Left lung (tissue), 10 donors: ENCODE measurements around the gene KATNAL2. TPM values are rescaled to one million over a fixed set of nuclear protein-coding genes. Genes with fewer than 3 reads are reported as not detected.
A peak's percentile ranks its signal among the peaks of the same experiment; 100 is the strongest.

Source experiments
- ATAC-seq: fragments of 200-7000 bp; cut with Tn5 transposase; one replicate; pipeline ENCODE4 v1.9.1; 2020; ENCODE audit warnings: moderate library complexity
- DNase-seq, 4 donors: peaks; one replicate each; pipeline ENCODE4 v3.0.0-alpha.2; 2013 to 2020
- H3K27ac ChIP-seq, 2 donors: fragments of 200-600 bp; sonication (generic) in 1 of 2; one replicate each; pipeline versions ENCODE4 v1.5.0 to v1.8.0; 2020 to 2021
- H3K27me3 ChIP-seq, 2 donors: fragments of 200-600 bp; sonication (generic) in 1 of 2; one replicate each; pipeline versions ENCODE4 v1.5.0 to v1.8.0; 2020 to 2021
- H3K36me3 ChIP-seq, 2 donors: fragments of 200-600 bp; sonication (generic) in 1 of 2; one replicate each; pipeline versions ENCODE4 v1.5.0 to v1.8.0; 2020 to 2021
- H3K4me1 ChIP-seq, 2 donors: fragments of 200-600 bp; one replicate each; pipeline ENCODE4 v1.8.0; 2021
- H3K4me3 ChIP-seq, 2 donors: fragments of 200-600 bp; sonication (generic) in 1 of 2; one replicate each; pipeline versions ENCODE4 v1.5.0 to v1.8.0; 2020 to 2021; ENCODE audit warnings: mild to moderate bottlenecking in 1 of 2
- H3K9me3 ChIP-seq, 2 donors: fragments of 200-600 bp; sonication (generic) in 1 of 2; one replicate each; pipeline versions ENCODE4 v1.5.0 to v1.8.0; 2020 to 2021
- CTCF ChIP-seq, 2 donors: fragments of 200-600 bp; sonication (generic) in 1 of 2; IDR thresholded peaks; one replicate each; pipeline versions ENCODE4 v1.5.0 to v1.8.0; 2021; ENCODE audit warnings: antibody characterized with exemption in 2 of 2
- intact Hi-C, 2 donors: fragments of 100-400 bp; cut with DNase I; formaldehyde crosslinking; loops; one replicate each; pipeline versions ENCODE4 v1.11.2 to v1.14.2; 2022
- polyA plus RNA-seq, 6 donors: library from polyadenylated mRNA; unstranded; fragments of 120-200 nt; gene quantifications; one replicate each; pipeline ENCODE4 v1.2.1, GENCODE V29; 2013; ENCODE audit not compliant: insufficient read length in 6 of 6
- total RNA-seq, 2 donors: library from RNA; stranded (reverse); fragmentation: NEBNext Ultra II Directional; extraction: Animal tissue kit (Norgen Biotek cat#: 25700); gene quantifications; one replicate each; pipeline ENCODE4 v1.2.1, GENCODE V29; 2021
- donor health status: DM: no; HTN: yes; CAD: no.
- donor health status: DM: no; HTN: no; CAD: no.

The KATNAL2 gene
- total and polyA plus RNA-seq, 8 donors, result 2.4 to 8.8 (median 6.9) TPM

GRCh38 chr18:46915800-46916550 is 1.4 kb upstream of the KATNAL2 start:
- Histone ChIP-seq H3K4me3 (peak overlapping the region; percentile 61 to 64), H3K4me1 (peaks cover 13 to 22% of the 10 kb centered on the region in 2 donors), H3K36me3 (no peaks in the 10 kb centered on the region), H3K9me3 (no peaks in the 10 kb centered on the region), H3K27ac (no peak overlapping the region), H3K27me3 (no peaks in the 10 kb centered on the region)
- TF ChIP-seq CTCF (IDR thresholded peaks at IDR 0.05), result no peak
- ATAC-seq (no peak), DNase-seq (no peak)
- intact Hi-C loops, result no loop called here

- Histone ChIP-seq H3K27me3 (no peaks in the 10 kb centered on the region), H3K9me3 (no peaks in the 10 kb centered on the region), H3K36me3 (no peaks in the 10 kb centered on the region), H3K27ac (peak overlapping the region in 1 of 2 donors; percentile 80), H3K4me3 (peak overlapping the region; percentile 61 to 64), H3K4me1 (peaks cover 13 to 22% of the 10 kb centered on the region in 2 donors)
- intact Hi-C loops, result no loop called here
- TF ChIP-seq CTCF (IDR thresholded peaks at IDR 0.05), result no peak
- ATAC-seq (peak; percentile 11), DNase-seq (peak in 3 of 4 donors; percentile 32 to 34 (median 33))
Observed at GRCh38 chr18:46916551-46917107, 773 bp upstream of the KATNAL2 start.

GRCh38 chr18:46917803-46918600 is 600 bp downstream of the KATNAL2 start:
- no peak for TF ChIP-seq CTCF (IDR thresholded peaks at IDR 0.05)
- no peaks in the 10 kb centered on the region for H3K27me3 ChIP-seq
- H3K4me1 ChIP-seq, result peaks cover 13 to 22% of the 10 kb centered on the region in 2 donors
- no peaks in the 10 kb centered on the region for H3K36me3 ChIP-seq
- H3K9me3 ChIP-seq, result no peaks in the 10 kb centered on the region
- ATAC-seq, result peak; percentile 31
- peak in 2 of 4 donors; percentile 35 to 44 for DNase-seq
- intact Hi-C loops, result no loop called here
- H3K27ac ChIP-seq, result peak overlapping the region; percentile 78 to 80
- peak overlapping the region; percentile 61 to 64 for H3K4me3 ChIP-seq

DNA sequence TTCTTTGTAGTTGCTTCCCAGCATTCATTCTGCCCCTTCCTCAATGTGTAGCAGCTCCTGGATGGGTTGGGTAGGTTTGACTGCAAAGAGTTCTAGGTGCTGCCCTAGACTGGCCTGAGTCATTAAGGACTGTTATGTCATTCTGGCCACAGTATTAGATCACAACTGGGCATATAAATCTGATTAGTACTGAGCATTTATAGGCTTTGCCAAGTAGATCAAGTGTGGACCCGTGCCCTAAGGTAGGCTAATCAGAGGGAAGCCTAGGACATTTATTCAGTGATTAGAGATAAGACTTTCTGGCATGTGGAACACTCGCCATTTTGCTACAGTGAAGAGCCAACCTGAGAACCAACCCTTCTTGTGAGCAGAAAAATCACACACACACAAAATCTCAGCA is 2.7 kb downstream of the KATNAL2 start:
- TF ChIP-seq CTCF (IDR thresholded peaks at IDR 0.05), result no peak
- Histone ChIP-seq H3K27me3 (no peaks in the 10 kb centered on the region), H3K36me3 (no peaks in the 10 kb centered on the region), H3K27ac (no peak overlapping the region), H3K9me3 (peaks cover 0 to 4% of the 10 kb centered on the region in 2 donors), H3K4me3 (no peak overlapping the region), H3K4me1 (peaks cover 13 to 21% of the 10 kb centered on the region in 2 donors)
- ATAC-seq, result no peak
- intact Hi-C loops, result no loop called here
- no peak for DNase-seq

DNA sequence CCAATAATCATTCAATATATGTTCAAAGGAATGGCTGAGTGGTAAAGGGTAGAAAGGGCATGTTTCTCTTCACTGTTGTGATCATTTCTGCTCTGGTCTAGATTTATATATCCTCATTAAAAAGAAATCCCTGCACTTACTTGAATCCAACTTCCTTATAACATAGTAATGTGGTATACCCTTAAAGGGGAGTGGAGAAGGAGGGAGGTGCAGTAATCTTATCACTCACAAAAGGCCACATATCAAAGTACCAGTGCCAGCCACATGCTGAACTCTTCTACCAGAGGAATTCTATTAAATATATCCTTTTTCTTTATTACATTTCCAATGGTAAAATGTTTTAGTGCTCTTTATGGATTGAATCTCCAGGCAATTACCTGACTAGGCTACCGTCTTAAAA is 3.3 kb downstream of the KATNAL2 start:
- no peak overlapping the region for H3K27ac ChIP-seq
- DNase-seq (no peak), ATAC-seq (no peak)
- no peak overlapping the region for H3K4me3 ChIP-seq
- H3K36me3 ChIP-seq, result no peaks in the 10 kb centered on the region
- no peaks in the 10 kb centered on the region for H3K27me3 ChIP-seq
- H3K4me1 ChIP-seq, result peaks cover 11 to 15% of the 10 kb centered on the region in 2 donors
- TF ChIP-seq CTCF (IDR thresholded peaks at IDR 0.05), result no peak
- peaks cover 0 to 4% of the 10 kb centered on the region in 2 donors for H3K9me3 ChIP-seq
- intact Hi-C loops, result no loop called here
